ENCODE measurements around the gene SMYD3. TPM values are rescaled to one million over a fixed set of nuclear protein-coding genes. Genes with fewer than 3 reads are reported as not detected.

Gene SMYD3
- total RNA-seq, 2 donors from 2014 or later, result 15.8 to 21.8 TPM

GRCh38 chr1:245878585-245878984, 628.5 kb downstream of the SMYD3 start:
- intact Hi-C loops (cut with DNase I, micrococcal nuclease), result no loop called here
- no peak for ATAC-seq
- DNase-seq, result no peak

GRCh38 chr1:245877976-245878375, 629.1 kb downstream of the SMYD3 start:
- no peak for DNase-seq
- intact Hi-C loops (cut with DNase I, micrococcal nuclease), result no loop called here
- ATAC-seq, result no peak

GRCh38 chr1:245876586-245876985, 630.5 kb downstream of the SMYD3 start:
- DNase-seq, result no peak
- ATAC-seq, result no peak
- intact Hi-C loops (cut with DNase I, micrococcal nuclease), result no loop called here

GRCh38 chr1:245875581-245876261, 631.4 kb downstream of the SMYD3 start:
- no peak for ATAC-seq
- intact Hi-C loops (cut with DNase I, micrococcal nuclease), result no loop called here
- no peak for DNase-seq

GRCh38 chr1:245874942-245875580, 632.0 kb downstream of the SMYD3 start:
- peak; percentile 66 to 76 for DNase-seq
- intact Hi-C loops (cut with DNase I, micrococcal nuclease), result no loop called here
- peak; percentile 58 for ATAC-seq

GRCh38 chr1:245873883-245874671, 633.0 kb downstream of the SMYD3 start:
- intact Hi-C loops (cut with DNase I, micrococcal nuclease), result no loop called here
- ATAC-seq (no peak), DNase-seq (no peak)

GRCh38 chr1:245873068-245873467, 634.0 kb downstream of the SMYD3 start:
- intact Hi-C loops (cut with DNase I, micrococcal nuclease), result no loop called here
- ATAC-seq (no peak), DNase-seq (no peak)

- intact Hi-C loops (cut with DNase I, micrococcal nuclease), result no loop called here
- ATAC-seq (no peak), DNase-seq (no peak)
Observed at GRCh38 chr1:245872475-245872874, 634.6 kb downstream of the SMYD3 start.

GRCh38 chr1:245871915-245872314, 635.2 kb downstream of the SMYD3 start:
- intact Hi-C loops (cut with DNase I, micrococcal nuclease), result no loop called here
- no peak for ATAC-seq
- no peak for DNase-seq

GRCh38 chr1:245871191-245871590, 635.9 kb downstream of the SMYD3 start:
- intact Hi-C loops (cut with DNase I, micrococcal nuclease), result no loop called here

GRCh38 chr1:245870698-245871097, 636.4 kb downstream of the SMYD3 start:
- no peak for ATAC-seq
- DNase-seq, result no peak
- intact Hi-C loops (cut with DNase I, micrococcal nuclease), result no loop called here

More at GRCh38 chr1:245871191-245871590, 635.9 kb downstream of the SMYD3 start:
- DNase-seq (no peak), ATAC-seq (no peak)

- intact Hi-C loops (cut with DNase I, micrococcal nuclease), result no loop called here
Observed at GRCh38 chr1:245869847-245870246, 637.2 kb downstream of the SMYD3 start.

GRCh38 chr1:245867738-245868137, 639.3 kb downstream of the SMYD3 start:
- no peak for DNase-seq

More at GRCh38 chr1:245869847-245870246, 637.2 kb downstream of the SMYD3 start:
- ATAC-seq (no peak), DNase-seq (no peak)

GRCh38 chr1:245864872-245865271, 642.2 kb downstream of the SMYD3 start:
- no peak for DNase-seq
- intact Hi-C loops (cut with DNase I, micrococcal nuclease), result no loop called here
- ATAC-seq, result no peak

More at GRCh38 chr1:245867738-245868137, 639.3 kb downstream of the SMYD3 start:
- intact Hi-C loops (cut with DNase I, micrococcal nuclease), result no loop called here
- no peak for ATAC-seq

- ATAC-seq (no peak), DNase-seq (no peak)
- intact Hi-C loops (cut with DNase I, micrococcal nuclease), result no loop called here
Observed at GRCh38 chr1:245863566-245864184, 643.4 kb downstream of the SMYD3 start.

GRCh38 chr1:245862812-245863540, 644.1 kb downstream of the SMYD3 start:
- intact Hi-C loops (cut with DNase I, micrococcal nuclease), result no loop called here
- DNase-seq (no peak), ATAC-seq (no peak)

GRCh38 chr1:245860657-245861544, 646.2 kb downstream of the SMYD3 start:
- intact Hi-C loops (cut with DNase I, micrococcal nuclease), result no loop called here
- ATAC-seq (no peak), DNase-seq (no peak)

All from left colon (tissue), 2 donors.